OCI-LY3 (cell line): Measurements from ENCODE around the gene FBXO3.

Experiments
- EZH2phosphoT487 ChIP-seq: fragments of 200-600 bp; shearing (Covaris generic); IDR thresholded peaks from 2 replicates; pipeline ENCODE4 v1.6.1; 2018; ENCODE audit warnings: antibody characterized with exemption, mixed run types, low read depth
- TF ChIP-seq, protein P1 (sequence below): fragments of 200-600, 300-600 bp; sonication (generic); IDR thresholded peaks from 2 replicates; pipeline ENCODE4 v1.5.1; 2014; ENCODE audit warnings: antibody characterized with exemption, low read length, low read depth

DNA sequence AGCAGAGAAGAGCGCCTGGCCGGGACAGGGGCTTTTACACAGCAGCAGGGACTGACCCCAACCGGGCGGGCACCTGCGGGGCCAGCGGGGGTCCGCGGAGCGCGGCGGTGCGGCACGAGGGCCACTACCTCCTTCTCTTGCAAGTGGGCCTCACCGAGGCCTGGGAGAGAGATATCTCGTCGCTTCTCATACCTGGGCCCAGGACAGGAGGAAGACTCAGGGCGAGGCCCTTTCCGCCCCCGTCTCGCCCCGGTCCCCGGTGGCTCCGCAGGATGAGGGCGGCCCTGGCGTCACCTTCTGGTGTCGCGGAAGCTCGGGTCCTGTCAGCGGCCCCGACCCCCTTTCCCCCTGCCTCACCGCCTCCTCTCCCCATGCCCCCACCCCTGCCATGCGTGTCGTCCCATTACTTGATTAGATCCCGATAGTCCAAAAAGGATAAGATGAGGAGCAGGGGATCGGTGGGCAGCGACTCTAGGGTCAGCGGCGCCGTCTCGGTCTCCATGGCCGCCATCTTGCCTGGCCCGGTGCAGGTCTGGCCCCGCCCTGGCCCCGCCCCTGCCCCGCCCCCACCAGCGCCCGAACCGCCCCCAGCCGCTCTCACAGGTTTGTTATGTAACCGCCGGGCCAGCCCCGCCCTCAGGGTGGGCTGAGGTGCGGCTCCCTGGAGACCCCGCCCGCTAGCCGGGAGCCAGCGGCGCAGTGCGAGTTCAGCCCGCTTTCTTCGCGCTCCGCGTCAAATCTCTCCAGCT lies at the start of gene FBXO3:
- no peak for TF ChIP-seq EZH2phosphoT487
- TF ChIP-seq, protein P1, sequence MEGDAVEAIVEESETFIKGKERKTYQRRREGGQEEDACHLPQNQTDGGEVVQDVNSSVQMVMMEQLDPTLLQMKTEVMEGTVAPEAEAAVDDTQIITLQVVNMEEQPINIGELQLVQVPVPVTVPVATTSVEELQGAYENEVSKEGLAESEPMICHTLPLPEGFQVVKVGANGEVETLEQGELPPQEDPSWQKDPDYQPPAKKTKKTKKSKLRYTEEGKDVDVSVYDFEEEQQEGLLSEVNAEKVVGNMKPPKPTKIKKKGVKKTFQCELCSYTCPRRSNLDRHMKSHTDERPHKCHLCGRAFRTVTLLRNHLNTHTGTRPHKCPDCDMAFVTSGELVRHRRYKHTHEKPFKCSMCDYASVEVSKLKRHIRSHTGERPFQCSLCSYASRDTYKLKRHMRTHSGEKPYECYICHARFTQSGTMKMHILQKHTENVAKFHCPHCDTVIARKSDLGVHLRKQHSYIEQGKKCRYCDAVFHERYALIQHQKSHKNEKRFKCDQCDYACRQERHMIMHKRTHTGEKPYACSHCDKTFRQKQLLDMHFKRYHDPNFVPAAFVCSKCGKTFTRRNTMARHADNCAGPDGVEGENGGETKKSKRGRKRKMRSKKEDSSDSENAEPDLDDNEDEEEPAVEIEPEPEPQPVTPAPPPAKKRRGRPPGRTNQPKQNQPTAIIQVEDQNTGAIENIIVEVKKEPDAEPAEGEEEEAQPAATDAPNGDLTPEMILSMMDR, result no peak
